Stimulated activated CD4-positive, alpha-beta T cell treated with anti-CD3 and anti-CD28 coated beads, TNF-alpha, amount 100 ng/mL, for 1 hour (primary cell): ENCODE measurements around the gene CORO1C.

Experiments used
- DNase-seq, 3 donors: peaks; one replicate each; pipeline ENCODE4 v3.0.0-alpha.2; 2020; ENCODE audit warnings: low read depth in 3 of 3, low spot score in 1 of 3

Gene CORO1C

GRCh38 chr12:108700833-108701541 is 30.3 kb downstream of the CORO1C start:
- no peak for DNase-seq

DNA sequence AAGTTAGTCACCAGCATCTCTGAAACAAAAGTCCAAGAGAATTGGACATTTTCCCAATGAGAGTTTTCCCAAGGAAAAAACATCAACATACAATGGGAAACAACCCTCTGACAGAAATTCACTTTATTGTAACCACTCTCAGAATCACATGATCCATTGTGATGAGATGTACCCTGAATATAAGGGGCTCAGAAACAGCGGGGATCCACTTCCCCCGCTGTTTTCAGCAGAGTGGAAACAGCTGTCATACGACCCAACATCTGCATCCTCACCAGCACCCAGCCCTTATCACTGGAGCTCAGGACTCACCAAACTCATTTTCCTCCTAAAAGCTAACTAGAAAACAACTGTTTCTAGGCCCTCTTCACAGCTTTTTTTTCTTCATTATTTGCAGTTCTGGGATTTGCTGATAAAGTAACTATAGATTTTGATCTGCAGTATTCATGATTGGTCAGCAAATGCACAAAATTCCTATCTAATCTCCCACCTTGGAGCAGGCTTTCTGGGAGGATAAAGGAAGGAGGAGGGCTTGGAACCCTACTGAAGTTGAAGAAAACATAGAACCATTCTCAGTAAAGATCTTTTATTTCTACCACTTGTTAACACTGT is 31.3 kb downstream of the CORO1C start:
- DNase-seq, result no peak

- no peak for DNase-seq
These were observed 33.4 kb downstream of the CORO1C start for GRCh38 chr12:108697905-108698304.

DNA sequence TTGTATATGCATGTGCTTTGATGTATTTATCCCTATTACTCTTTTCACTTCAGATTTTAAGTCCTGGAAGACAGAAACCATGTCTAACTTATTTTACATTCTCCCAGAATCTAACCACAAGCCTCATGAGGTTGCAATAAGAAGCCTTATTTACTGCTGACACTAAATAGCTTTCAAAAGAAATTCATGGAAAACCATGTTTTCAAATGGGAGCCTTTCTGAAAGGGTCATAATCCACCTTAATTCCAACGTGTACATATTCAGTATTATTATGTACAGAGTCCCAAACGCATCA is 34.4 kb downstream of the CORO1C start:
- DNase-seq, result no peak

DNA sequence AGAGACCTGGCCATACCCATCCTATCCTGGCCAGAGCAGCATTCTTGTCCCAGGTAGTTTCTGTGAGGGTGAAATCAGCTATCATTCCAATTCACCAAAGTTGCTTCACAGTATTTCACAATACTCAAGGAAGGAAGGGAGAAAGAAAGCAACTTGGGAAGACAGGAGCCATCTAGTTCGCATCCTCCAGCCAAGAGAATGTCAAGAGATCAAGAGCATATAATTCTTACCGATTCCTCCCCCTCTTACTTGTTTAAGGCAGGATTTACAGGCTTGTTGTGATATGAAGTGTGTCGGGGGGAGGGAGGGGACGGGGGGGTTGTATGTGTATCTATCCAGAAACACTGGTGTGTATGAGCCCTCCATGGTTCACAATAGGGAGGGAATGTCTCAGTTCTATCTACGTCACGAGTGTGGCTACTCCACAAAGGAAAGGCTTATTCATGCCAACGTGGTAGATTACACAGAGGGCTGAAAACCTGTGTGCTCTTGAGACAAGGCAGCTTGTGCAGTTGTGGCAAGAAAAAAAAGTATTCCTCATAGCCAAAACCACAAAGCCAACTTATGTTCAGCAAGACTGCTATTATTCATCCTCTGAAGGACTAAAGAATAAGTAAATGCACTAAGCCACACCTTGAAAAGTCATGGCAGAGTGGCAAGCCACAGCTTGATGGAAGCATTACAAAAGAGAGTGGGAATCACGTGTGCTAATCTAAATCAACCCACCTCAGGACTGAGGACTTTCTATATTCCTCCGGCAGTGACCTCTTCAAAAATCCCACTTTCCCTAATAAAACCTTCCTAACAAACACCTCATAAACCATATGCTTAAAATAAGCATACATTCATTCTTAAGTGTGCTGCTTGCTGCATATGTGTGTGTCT is 35.0 kb downstream of the CORO1C start:
- no peak for DNase-seq

DNA sequence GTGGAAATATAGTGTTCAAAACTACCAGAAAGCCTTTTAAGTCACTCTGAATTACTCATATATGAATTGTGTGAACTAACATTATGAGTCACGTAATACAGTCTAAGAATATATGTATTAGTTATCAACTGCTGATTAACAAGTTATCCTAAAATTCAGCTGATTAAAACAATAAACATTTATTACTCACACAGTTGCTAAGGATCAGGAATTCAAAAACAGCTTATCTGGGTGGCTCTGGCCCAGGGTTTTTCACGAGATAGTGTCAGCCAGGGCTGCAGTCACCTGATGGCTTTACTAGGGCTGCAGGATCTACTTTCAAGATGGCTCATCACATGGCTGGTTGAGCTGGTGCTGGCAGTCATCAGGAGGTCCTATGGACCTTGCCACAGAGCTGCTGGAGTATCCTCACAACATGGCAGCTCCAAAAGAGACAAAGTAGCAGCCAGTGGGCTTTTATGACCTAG is 36.5 kb downstream of the CORO1C start:
- DNase-seq, result no peak

DNA sequence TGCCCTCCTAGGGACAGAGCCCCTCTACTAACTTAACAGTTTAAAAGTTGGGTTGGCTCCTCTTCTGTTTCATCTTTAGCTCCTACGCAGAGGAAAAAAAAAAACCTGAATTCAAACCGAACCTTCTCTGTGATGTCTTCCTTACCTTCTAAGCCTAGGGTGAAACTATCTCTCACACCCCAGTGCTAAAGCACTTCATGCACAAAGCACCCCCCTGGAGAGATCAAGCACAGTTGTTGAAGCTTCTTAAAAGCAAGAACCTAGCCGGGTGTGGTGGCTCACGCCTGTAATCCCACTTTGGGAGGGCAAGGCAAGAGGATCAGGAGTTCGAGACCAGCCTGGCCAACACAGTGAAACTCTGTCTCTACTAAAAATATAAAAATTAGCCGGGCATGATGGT is 37.6 kb downstream of the CORO1C start:
- DNase-seq, result no peak

GRCh38 chr12:108693186-108693730 is 38.1 kb downstream of the CORO1C start:
- DNase-seq, result no peak

GRCh38 chr12:108691998-108692808 is 39.1 kb downstream of the CORO1C start:
- DNase-seq, result no peak

DNA sequence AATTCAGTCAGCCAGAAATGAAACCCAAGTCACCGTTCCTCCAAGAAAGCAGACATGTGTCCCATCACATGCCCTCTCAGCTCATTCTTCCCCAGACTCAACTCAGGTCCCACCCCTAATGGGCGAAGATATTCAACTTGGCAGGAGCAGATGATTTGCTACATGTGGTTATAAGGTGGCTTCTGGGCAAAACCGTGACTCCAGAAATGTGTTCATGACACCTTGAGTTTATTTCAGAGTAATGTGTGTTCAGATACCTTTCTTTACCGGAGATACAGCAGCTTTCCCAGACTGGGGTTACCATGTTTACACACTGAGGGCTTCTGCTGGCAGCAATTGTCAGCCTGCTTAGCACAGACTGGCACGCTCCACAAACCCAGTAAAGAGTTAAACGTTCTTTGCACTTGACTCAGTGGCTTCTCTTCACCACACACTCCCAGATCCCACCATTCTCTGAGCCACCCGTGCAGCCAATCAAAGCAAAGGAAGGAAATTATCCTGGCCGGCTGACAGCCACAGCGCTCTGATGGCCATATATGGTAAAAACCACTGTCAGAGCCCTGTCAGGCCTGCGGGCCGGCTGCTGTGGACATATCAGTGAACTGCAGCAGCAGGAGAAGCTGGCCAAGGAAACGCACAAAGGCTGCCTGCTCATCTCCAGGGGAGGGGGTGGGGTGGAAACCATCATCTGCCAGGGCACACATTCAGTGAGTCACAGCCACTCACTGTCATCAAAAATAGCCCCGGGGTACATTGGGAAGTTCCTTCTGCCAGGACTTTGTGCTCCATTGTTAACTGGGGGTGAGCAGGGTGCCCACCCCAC is 39.9 kb downstream of the CORO1C start:
- peak; percentile 30 to 53 (median 31) for DNase-seq

GRCh38 chr12:108690542-108691174 is 40.7 kb downstream of the CORO1C start:
- DNase-seq, result no peak

- no peak for DNase-seq
These were observed 41.2 kb downstream of the CORO1C start for GRCh38 chr12:108690191-108690518.

GRCh38 chr12:108689314-108690190 is 41.8 kb downstream of the CORO1C start:
- DNase-seq, result no peak

GRCh38 chr12:108686780-108687179 is 44.5 kb downstream of the CORO1C start:
- no peak for DNase-seq

DNA sequence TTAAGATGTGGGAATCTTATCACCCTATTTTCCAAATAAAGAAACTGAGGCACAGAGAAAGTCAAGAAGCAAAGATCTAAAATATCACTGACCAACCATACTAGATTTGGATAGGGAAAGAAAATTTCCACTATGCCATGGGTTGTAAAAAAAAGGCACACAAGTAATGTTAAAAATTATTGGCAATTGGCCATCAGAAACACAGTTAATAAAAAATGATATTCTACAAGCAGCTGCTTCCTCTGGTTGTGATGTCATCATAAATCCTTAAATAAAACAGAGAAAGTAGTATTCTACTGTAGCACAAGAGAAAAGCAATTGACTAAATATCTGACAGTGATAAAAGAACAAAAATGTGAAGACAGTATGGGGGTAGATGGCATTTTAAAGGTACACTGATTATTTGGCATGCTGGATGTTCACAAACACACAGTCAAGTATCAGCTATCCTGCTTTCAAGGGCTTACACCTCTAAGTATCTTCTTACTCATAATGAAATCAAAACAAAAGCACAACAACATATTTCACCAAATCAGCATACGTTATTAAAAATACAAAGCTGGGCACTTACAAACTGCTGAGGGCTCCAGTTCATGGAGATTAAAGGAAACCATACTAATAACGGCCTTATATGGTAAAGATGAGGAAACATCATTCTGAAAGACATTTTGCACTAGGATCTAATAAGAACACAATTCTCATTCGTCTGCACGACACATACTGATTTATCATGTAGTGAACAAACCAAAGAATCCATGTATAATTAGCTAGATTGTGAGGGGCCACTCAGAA is 45.7 kb downstream of the CORO1C start:
- DNase-seq, result no peak

DNA sequence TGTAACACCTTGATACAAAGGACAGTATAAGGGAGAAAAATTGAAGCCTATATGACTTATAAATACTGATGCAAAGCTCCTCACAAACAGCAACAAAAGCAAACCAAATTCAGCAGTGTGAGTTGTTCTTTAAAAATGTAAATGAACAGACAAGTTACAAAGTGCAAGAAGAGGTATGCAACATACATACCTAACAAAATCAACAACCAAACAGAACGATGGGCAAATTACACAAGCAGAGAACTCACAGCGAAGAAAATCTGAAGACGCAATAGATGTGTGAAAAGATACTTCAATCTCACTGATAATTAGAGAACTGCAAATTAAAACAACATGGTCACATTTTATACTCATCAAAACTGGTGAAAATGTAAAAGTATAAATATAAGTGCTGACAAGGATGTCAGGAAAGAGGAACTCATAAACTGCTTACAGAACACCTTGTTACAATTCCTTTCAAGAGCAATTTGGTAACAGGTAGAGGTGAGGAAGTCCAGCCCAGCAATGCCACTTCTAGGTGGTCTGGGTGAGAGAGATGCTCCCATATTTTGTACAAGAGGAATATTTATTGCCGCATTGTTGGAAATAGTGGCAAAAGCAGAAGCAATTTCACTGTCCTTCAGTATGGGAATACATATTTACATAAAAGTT is 47.3 kb downstream of the CORO1C start:
- DNase-seq, result no peak

GRCh38 chr12:108681317-108681716 is 50.0 kb downstream of the CORO1C start:
- DNase-seq, result no peak
